ENCODE results near the gene CYP19A1. TPM values are rescaled to one million over a fixed set of nuclear protein-coding genes. Genes with fewer than 3 reads are reported as not detected.

CYP19A1 gene
- polyA plus RNA-seq, 1 of the 3 experiments (the other 2 are of a cell fraction), result 0.03 TPM

DNA sequence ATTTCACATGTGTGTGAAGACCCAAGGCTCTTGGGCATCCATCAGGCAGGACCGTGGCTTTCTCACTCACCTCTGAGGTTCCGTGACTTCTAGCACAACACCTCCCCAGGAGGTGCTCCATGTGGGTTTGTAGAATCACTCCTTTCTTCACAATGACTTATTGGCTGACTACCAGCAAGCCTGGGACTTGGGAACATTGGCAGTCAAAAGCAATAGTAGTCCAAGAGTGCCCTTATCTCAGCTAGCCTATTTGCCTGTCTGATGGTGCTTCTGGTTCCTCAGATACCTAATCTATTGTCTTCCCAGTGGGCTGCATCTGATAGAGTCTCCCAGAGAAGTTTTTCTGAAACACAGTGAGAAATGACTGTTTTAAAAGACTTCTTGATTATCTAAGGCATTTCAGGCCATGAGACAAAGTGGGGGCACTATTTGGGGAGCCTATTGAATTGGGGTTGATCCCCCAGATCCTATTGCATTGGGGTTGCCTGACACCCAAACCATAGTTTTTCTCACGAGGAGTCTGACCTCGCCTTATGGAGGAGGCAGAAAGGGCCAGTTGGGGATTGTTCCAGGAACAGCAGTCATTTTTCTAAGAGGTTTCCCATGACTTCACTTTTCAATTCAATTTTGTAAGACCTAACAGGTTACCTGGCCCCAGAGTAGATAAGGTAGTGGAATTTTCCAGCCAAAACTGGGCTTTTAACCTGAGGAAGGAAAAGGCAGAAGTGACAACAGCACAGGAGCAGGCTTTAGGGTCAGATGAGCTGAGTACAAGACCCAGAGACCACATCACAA, 88.0 kb downstream of the CYP19A1 start:
- no peaks in the 10 kb centered on the region for H3K9me3 ChIP-seq
- no peaks in the 10 kb centered on the region for H3K36me3 ChIP-seq (replicated peaks in 1 of 2; ENCODE audit: control insufficient read depth in 1 of 2, insufficient read depth in 2 of 2, low read length in 1 of 2)
- no peak overlapping the region for H3K4me2 ChIP-seq
- POLR2A ChIA-PET, result no interaction called here
- WGBS (ENCODE audit: low lambda C conversion rate), result 18% methylated on average over 2 of the region's 4 CpGs
- CTCF ChIA-PET, result interaction anchor here (1.0 kb wide), 1 partner anchor 128 kb away, joined by 3 read pairs; no protein-coding TSS in a partner anchor
- no peak overlapping the region for H3K27ac ChIP-seq (ENCODE audit: low read depth in 2 of 2, low read length in 1 of 2)
- no peaks in the 10 kb centered on the region for H3K9me2 ChIP-seq
- no peak overlapping the region for H3K4me3 ChIP-seq (ENCODE audit: low read depth in 2 of 2, low read length in 1 of 2)
- no peak overlapping the region for H3K9ac ChIP-seq
- no peaks in the 10 kb centered on the region; the same call in 1 of the 2 replicates for H3K27me3 ChIP-seq (ENCODE audit: insufficient read depth)
- no peaks in the 10 kb centered on the region for H4K20me1 ChIP-seq (ENCODE audit: insufficient read depth)
- H3F3A ChIP-seq (replicated peaks; ENCODE audit: insufficient read depth), result no peaks in the 10 kb centered on the region
- DNase-seq, result no peak
- no peak overlapping the region for H2AFZ ChIP-seq (ENCODE audit: low read depth)
- peaks cover 0 to 2% of the 10 kb centered on the region in 2 experiments; a peak in 1 of 4 replicates for H3K4me1 ChIP-seq (ENCODE audit: control insufficient read depth in 1 of 2, insufficient read depth in 2 of 2, low read depth in 1 of 2, low read length in 1 of 2)
- no peak for TF ChIP-seq GATA2 (CRISPR knock-in tag; IDR thresholded peaks at IDR 0.05)
- TF ChIP-seq MXI1 (IDR thresholded peaks at IDR 0.05; ENCODE audit: low read depth, low read length), result no peak
- TF ChIP-seq FOXM1 (IDR thresholded peaks at IDR 0.05; ENCODE audit: low read depth), result no peak
- no peak for TF ChIP-seq EP300 (IDR thresholded peaks at IDR 0.05; ENCODE audit: borderline replicate concordance in 1 of 2, low read depth in 1 of 2, low read length in 1 of 2)
- TF ChIP-seq, protein P1, sequence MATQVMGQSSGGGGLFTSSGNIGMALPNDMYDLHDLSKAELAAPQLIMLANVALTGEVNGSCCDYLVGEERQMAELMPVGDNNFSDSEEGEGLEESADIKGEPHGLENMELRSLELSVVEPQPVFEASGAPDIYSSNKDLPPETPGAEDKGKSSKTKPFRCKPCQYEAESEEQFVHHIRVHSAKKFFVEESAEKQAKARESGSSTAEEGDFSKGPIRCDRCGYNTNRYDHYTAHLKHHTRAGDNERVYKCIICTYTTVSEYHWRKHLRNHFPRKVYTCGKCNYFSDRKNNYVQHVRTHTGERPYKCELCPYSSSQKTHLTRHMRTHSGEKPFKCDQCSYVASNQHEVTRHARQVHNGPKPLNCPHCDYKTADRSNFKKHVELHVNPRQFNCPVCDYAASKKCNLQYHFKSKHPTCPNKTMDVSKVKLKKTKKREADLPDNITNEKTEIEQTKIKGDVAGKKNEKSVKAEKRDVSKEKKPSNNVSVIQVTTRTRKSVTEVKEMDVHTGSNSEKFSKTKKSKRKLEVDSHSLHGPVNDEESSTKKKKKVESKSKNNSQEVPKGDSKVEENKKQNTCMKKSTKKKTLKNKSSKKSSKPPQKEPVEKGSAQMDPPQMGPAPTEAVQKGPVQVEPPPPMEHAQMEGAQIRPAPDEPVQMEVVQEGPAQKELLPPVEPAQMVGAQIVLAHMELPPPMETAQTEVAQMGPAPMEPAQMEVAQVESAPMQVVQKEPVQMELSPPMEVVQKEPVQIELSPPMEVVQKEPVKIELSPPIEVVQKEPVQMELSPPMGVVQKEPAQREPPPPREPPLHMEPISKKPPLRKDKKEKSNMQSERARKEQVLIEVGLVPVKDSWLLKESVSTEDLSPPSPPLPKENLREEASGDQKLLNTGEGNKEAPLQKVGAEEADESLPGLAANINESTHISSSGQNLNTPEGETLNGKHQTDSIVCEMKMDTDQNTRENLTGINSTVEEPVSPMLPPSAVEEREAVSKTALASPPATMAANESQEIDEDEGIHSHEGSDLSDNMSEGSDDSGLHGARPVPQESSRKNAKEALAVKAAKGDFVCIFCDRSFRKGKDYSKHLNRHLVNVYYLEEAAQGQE (IDR thresholded peaks at IDR 0.05; ENCODE audit: low read depth, low read length), result no peak
- TF ChIP-seq, protein P2, sequence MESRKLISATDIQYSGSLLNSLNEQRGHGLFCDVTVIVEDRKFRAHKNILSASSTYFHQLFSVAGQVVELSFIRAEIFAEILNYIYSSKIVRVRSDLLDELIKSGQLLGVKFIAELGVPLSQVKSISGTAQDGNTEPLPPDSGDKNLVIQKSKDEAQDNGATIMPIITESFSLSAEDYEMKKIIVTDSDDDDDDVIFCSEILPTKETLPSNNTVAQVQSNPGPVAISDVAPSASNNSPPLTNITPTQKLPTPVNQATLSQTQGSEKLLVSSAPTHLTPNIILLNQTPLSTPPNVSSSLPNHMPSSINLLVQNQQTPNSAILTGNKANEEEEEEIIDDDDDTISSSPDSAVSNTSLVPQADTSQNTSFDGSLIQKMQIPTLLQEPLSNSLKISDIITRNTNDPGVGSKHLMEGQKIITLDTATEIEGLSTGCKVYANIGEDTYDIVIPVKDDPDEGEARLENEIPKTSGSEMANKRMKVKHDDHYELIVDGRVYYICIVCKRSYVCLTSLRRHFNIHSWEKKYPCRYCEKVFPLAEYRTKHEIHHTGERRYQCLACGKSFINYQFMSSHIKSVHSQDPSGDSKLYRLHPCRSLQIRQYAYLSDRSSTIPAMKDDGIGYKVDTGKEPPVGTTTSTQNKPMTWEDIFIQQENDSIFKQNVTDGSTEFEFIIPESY (IDR thresholded peaks at IDR 0.05; ENCODE audit: borderline replicate concordance, low read depth), result no peak
- TF ChIP-seq POLR2AphosphoS5 (IDR thresholded peaks at IDR 0.05; ENCODE audit: low read depth, low read length), result no peak
- no peak for TF ChIP-seq FOXJ3 (CRISPR knock-in tag; IDR thresholded peaks at IDR 0.05)
- TF ChIP-seq, protein P3, sequence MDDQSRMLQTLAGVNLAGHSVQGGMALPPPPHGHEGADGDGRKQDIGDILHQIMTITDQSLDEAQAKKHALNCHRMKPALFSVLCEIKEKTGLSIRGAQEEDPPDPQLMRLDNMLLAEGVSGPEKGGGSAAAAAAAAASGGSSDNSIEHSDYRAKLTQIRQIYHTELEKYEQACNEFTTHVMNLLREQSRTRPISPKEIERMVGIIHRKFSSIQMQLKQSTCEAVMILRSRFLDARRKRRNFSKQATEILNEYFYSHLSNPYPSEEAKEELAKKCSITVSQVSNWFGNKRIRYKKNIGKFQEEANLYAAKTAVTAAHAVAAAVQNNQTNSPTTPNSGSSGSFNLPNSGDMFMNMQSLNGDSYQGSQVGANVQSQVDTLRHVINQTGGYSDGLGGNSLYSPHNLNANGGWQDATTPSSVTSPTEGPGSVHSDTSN (IDR thresholded peaks at IDR 0.05), result no peak
- no peak for TF ChIP-seq ELF1 (IDR thresholded peaks at IDR 0.05)
- no peak for TF ChIP-seq CHD2 (IDR thresholded peaks at IDR 0.05; ENCODE audit: low read length, partially characterized antibody)
- TF ChIP-seq, protein P4, sequence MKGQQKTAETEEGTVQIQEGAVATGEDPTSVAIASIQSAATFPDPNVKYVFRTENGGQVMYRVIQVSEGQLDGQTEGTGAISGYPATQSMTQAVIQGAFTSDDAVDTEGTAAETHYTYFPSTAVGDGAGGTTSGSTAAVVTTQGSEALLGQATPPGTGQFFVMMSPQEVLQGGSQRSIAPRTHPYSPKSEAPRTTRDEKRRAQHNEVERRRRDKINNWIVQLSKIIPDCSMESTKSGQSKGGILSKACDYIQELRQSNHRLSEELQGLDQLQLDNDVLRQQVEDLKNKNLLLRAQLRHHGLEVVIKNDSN (IDR thresholded peaks at IDR 0.05; ENCODE audit: borderline replicate concordance, low read depth), result no peak
- no peak for TF ChIP-seq GABPA (IDR thresholded peaks at IDR 0.05; ENCODE audit: low read depth)
- TF ChIP-seq MEF2A (IDR thresholded peaks at IDR 0.05; ENCODE audit: borderline replicate concordance, low read depth), result no peak
- no peak for TF ChIP-seq SIN3A (IDR thresholded peaks at IDR 0.05; ENCODE audit: borderline replicate concordance, low read depth, low read length)
- no peak for TF ChIP-seq YY1 (IDR thresholded peaks at IDR 0.05; ENCODE audit: low read depth)
- TF ChIP-seq EZH2phosphoT487 (IDR thresholded peaks at IDR 0.05; ENCODE audit: borderline replicate concordance, low read depth), result no peak
- no peak for TF ChIP-seq NFIC (IDR thresholded peaks at IDR 0.05; ENCODE audit: borderline replicate concordance)
- TF ChIP-seq RXRA (IDR thresholded peaks at IDR 0.05; ENCODE audit: borderline replicate concordance, low read depth), result no peak
- no peak for TF ChIP-seq NRF1 (IDR thresholded peaks at IDR 0.05; ENCODE audit: low read depth, low read length)
- H3K79me2 ChIP-seq (ENCODE audit: insufficient read depth), result no peaks in the 10 kb centered on the region

All from SK-N-SH (cell line).